Gastroesophageal sphincter (tissue), 3 donors: ENCODE results near the gene STARD10.

Experiments used
- CTCF ChIP-seq, 4 experiments: fragments of 200-600 bp in 2 of 4; fragments of 450-650 bp in 2 of 4; sonication (generic) in 1 of 4; IDR thresholded peaks; one replicate each; pipeline ENCODE4 v1.5.1; 2017 to 2019; ENCODE audit warnings: antibody characterized with exemption in 4 of 4, mild to moderate bottlenecking in 2 of 4, moderate library complexity in 2 of 4
- EP300 ChIP-seq: sonication (generic); formaldehyde crosslinking; IDR thresholded peaks from one replicate; pipeline ENCODE4 v1.6.1; 2017; ENCODE audit warnings: antibody characterized with exemption, mild to moderate bottlenecking
- POLR2A ChIP-seq, 2 donors: fragments of 450-650 bp; IDR thresholded peaks; one replicate each; pipeline ENCODE4 v1.6.1; 2017; ENCODE audit warnings: antibody characterized with exemption in 2 of 2, mild to moderate bottlenecking in 2 of 2, moderate library complexity in 1 of 2
- POLR2AphosphoS5 ChIP-seq: sonication (generic); formaldehyde crosslinking; IDR thresholded peaks from one replicate; pipeline ENCODE4 v1.6.1; 2017; ENCODE audit warnings: antibody characterized with exemption

- TF ChIP-seq CTCF (IDR thresholded peaks at IDR 0.05) (no peak), POLR2A (IDR thresholded peaks at IDR 0.05) (no peak), POLR2AphosphoS5 (no peak), EP300 (no peak)
Measured at GRCh38 chr11:72721276-72721675, 72.6 kb downstream of the STARD10 start.
